Measurements from ENCODE around the gene MAOA.

GRCh38 chrX:43643201-43643600 lies 12.9 kb upstream of the MAOA start:
- TF ChIP-seq, protein P1, sequence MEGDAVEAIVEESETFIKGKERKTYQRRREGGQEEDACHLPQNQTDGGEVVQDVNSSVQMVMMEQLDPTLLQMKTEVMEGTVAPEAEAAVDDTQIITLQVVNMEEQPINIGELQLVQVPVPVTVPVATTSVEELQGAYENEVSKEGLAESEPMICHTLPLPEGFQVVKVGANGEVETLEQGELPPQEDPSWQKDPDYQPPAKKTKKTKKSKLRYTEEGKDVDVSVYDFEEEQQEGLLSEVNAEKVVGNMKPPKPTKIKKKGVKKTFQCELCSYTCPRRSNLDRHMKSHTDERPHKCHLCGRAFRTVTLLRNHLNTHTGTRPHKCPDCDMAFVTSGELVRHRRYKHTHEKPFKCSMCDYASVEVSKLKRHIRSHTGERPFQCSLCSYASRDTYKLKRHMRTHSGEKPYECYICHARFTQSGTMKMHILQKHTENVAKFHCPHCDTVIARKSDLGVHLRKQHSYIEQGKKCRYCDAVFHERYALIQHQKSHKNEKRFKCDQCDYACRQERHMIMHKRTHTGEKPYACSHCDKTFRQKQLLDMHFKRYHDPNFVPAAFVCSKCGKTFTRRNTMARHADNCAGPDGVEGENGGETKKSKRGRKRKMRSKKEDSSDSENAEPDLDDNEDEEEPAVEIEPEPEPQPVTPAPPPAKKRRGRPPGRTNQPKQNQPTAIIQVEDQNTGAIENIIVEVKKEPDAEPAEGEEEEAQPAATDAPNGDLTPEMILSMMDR (IDR thresholded peaks at IDR 0.05), result no peak
- TF ChIP-seq EZH2 (IDR thresholded peaks at IDR 0.05) (no peak), EZH2phosphoT487 (IDR thresholded peaks at IDR 0.05) (no peak)
